ENCODE measurements around the gene SYNC.
"Not testable (repeated sequence)": the region's sequence is repeated elsewhere in the genome, so short reads cannot be mapped to it uniquely, and the experiment has no call there.

DNA sequence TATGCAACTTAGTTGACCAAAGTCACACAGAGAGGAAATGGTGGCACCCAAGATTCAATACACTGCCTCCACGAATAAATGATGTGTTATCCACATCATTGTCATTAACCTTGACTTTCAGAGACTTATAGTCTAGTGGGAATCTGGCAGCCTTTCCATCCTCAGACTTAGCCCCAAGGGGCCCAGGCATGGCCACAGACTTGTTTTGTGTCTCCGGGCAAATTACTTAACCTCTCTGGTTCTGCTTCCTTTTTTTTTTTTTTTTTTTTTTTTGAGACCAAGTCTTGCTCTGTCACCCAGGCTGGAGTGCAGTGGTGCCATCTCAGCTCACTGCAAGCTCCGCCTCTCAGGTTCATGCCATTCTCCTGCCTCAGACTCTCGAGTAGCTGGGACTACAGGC is 8.7 kb upstream of the SYNC start:
- TF ChIP-seq EP300, CTCF (IDR thresholded peaks at IDR 0.05): not testable (repeated sequence)

All from tibial nerve (tissue), 4 donors.